ENCODE results near the gene BGLAP. TPM values are rescaled to one million over a fixed set of nuclear protein-coding genes. Genes with fewer than 3 reads are reported as not detected.

Gene BGLAP
- total RNA-seq, 1 experiment from 2014 or later = 2.4 TPM

- H3K4me2 ChIP-seq (ENCODE audit: insufficient read depth, insufficient read length, low read length) = peak within 1 kb of the TSS; percentile 93
- H3K23me2 ChIP-seq (ENCODE audit: insufficient read length, low read depth, low read length, poor library complexity, severe bottlenecking) = peaks cover 12% of the 10 kb centered on the region
- DNase-seq = no peak
- Mint-ChIP-seq H3K36me3 (ENCODE audit: insufficient read depth in 1 of 3, low read depth in 3 of 3) (peaks cover 0 to 12% (median 3%) of the 10 kb centered on the region in 3 experiments; a peak in 3 of 7 replicates), H3K27me3 (ENCODE audit: low read depth) (no peaks in the 10 kb centered on the region; the same call in 1 of the 2 replicates), H3K9me3 (no peaks in the 10 kb centered on the region), H3K4me3 (peak within 1 kb of the TSS; percentile 97 to 98), H3K4me1 (peaks cover 24 to 29% of the 10 kb centered on the region in 2 experiments), H3K27ac (peak within 1 kb of the TSS; percentile 90 to 98 (median 92))
- no peaks in the 10 kb centered on the region for H3K4me1 ChIP-seq (ENCODE audit: insufficient read depth, low read length)
- H2BK120ac ChIP-seq (ENCODE audit: low read depth, low read length, poor library complexity, severe bottlenecking) = no peak within 1 kb of the TSS
- no peaks in the 10 kb centered on the region for H4K20me1 ChIP-seq (ENCODE audit: control insufficient read depth, insufficient read depth, insufficient read length)
- no peak within 1 kb of the TSS for H2BK20ac ChIP-seq (ENCODE audit: low read depth, low read length, poor library complexity, severe bottlenecking)
- no peak for TF ChIP-seq CTCF (conservative IDR thresholded peaks at IDR 0.05)
- no peak within 1 kb of the TSS for H2BK12ac ChIP-seq (ENCODE audit: insufficient read length, low read depth, low read length)
- no peaks in the 10 kb centered on the region for H3K27me3 ChIP-seq (ENCODE audit: insufficient read depth, low read length)
- H3K9me3 ChIP-seq (ENCODE audit: control insufficient read depth, low read depth, low read length) = no peaks in the 10 kb centered on the region
- no peak within 1 kb of the TSS for H3K18ac ChIP-seq (ENCODE audit: insufficient read length, low read depth, low read length)
- no peak within 1 kb of the TSS for H4K91ac ChIP-seq (ENCODE audit: insufficient read length, low read depth, low read length)
- H2BK5ac ChIP-seq (ENCODE audit: insufficient read length, low read length) = no peak within 1 kb of the TSS
- H3K79me2 ChIP-seq (ENCODE audit: insufficient read depth, low read length) = peaks cover 22% of the 10 kb centered on the region
- no peak within 1 kb of the TSS for H3K27ac ChIP-seq (ENCODE audit: insufficient read length, low read depth, low read length)
- peak within 1 kb of the TSS; percentile 90 for H3K9ac ChIP-seq (ENCODE audit: extremely low read depth, insufficient read length, low read length)
- H3K79me1 ChIP-seq (ENCODE audit: insufficient read depth, low read depth, low read length, poor library complexity, severe bottlenecking) = peaks cover 2% of the 10 kb centered on the region
- H2AK5ac ChIP-seq (ENCODE audit: insufficient read length, low read length) = no peak within 1 kb of the TSS
- H3K4ac ChIP-seq (ENCODE audit: low read depth, low read length) = no peak within 1 kb of the TSS; the same call in 1 of the 2 replicates
- no peak within 1 kb of the TSS; the same call in 1 of the 2 replicates for H3K14ac ChIP-seq (ENCODE audit: insufficient read depth, low read length)
- H4K5ac ChIP-seq (ENCODE audit: insufficient read length, low read depth, low read length) = peak within 1 kb of the TSS; percentile 31
- no peak within 1 kb of the TSS for H3K56ac ChIP-seq (ENCODE audit: insufficient read length, low read depth, low read length)
- no peak within 1 kb of the TSS for H4K8ac ChIP-seq (replicated peaks; ENCODE audit: insufficient read length, low read depth, low read length)
- no peak within 1 kb of the TSS for H2BK15ac ChIP-seq (ENCODE audit: low read depth, low read length)
- no peak within 1 kb of the TSS for H2AFZ ChIP-seq (ENCODE audit: low read length)
- no peak within 1 kb of the TSS for H3K23ac ChIP-seq (ENCODE audit: insufficient read length, low read depth, low read length)
- H3T11ph ChIP-seq (ENCODE audit: low read length) = no peak within 1 kb of the TSS
- WGBS (ENCODE audit: extremely low coverage, insufficient read length, low lambda C conversion rate) = no CpG with 5 or more reads among the region's 7 CpGs
Observed at GRCh38 chr1:156284112-156284511, 42.1 kb downstream of the BGLAP start, which contains the start of gene TMEM79. TSS of gene TMEM79 (plus strand) at chr1:156284325. CDS start at chr1:156285227, 902 bp downstream.

Data from H9 (cell line).